GM23338 (cell line): Measurements from ENCODE around the gene CCDC90B. TPM values are rescaled to one million over a fixed set of nuclear protein-coding genes. Genes with fewer than 3 reads are reported as not detected.
"Not testable (repeated sequence)": the region's sequence is repeated elsewhere in the genome, so short reads cannot be mapped to it uniquely, and the experiment has no call there.

ENCODE experiments used
- ATAC-seq: fragments of 200-7000 bp; cut with Tn5 transposase; 3 replicates; pipeline ENCODE4 v1.9.1; 2020
- DNase-seq: peaks from one replicate; pipeline ENCODE4 v3.0.0-alpha.2; 2015; ENCODE audit warnings: low spot score
- H2AFZ ChIP-seq: fragments of 200-600 bp; sonication (generic); 2 replicates; pipeline ENCODE4 v1.8.0; 2016; ENCODE audit warnings: antibody characterized with exemption, mild to moderate bottlenecking, moderate library complexity
- H3F3A ChIP-seq: fragments of 200-600 bp; sonication (generic); replicated peaks from 2 replicates; pipeline ENCODE4 v1.8.0; 2017; ENCODE audit warnings: antibody characterized with exemption, mixed run types, low read depth
- H3K27ac ChIP-seq: fragments of 200-600 bp; sonication (generic); 2 replicates; pipeline ENCODE4 v1.6.1; 2016; ENCODE audit warnings: low read depth
- H3K27me3 ChIP-seq: fragments of 200-600 bp; sonication (generic); 2 replicates; pipeline ENCODE4 v1.8.0; 2016; ENCODE audit warnings: mild to moderate bottlenecking, mixed run types, moderate library complexity; ENCODE audit not compliant: insufficient read depth
- H3K36me3 ChIP-seq: fragments of 200-600 bp; sonication (generic); 2 replicates; pipeline ENCODE4 v1.8.0; 2016; ENCODE audit warnings: mild to moderate bottlenecking; ENCODE audit not compliant: insufficient read depth
- H3K4me1 ChIP-seq: fragments of 200-600 bp; sonication (generic); 2 replicates; pipeline ENCODE4 v1.8.0; 2016; ENCODE audit warnings: mild to moderate bottlenecking, moderate library complexity; ENCODE audit not compliant: insufficient read depth
- H3K4me2 ChIP-seq: fragments of 200-600 bp; sonication (generic); 2 replicates; pipeline ENCODE4 v1.7.1; 2017; ENCODE audit warnings: mixed run types
- H3K4me3 ChIP-seq: fragments of 200-600 bp; sonication (generic); 2 replicates; pipeline ENCODE4 v1.6.1; 2016; ENCODE audit warnings: mixed run types
- H3K79me2 ChIP-seq: fragments of 200-600 bp; sonication (generic); replicated peaks from 2 replicates; pipeline ENCODE4 v1.8.0; 2017; ENCODE audit warnings: mild to moderate bottlenecking; ENCODE audit not compliant: insufficient read depth
- H3K9me2 ChIP-seq: fragments of 200-600 bp; sonication (generic); 2 replicates; pipeline ENCODE4 v1.8.0; 2017; ENCODE audit not compliant: insufficient read depth
- H4K20me1 ChIP-seq: fragments of 200-600 bp; sonication (generic); replicated peaks from 2 replicates; pipeline ENCODE4 v1.8.0; 2017; ENCODE audit warnings: mild to moderate bottlenecking; ENCODE audit not compliant: insufficient read depth
- H3K27ac Mint-ChIP-seq: 2 replicates; pipeline ENCODE4 v1.8.0; 2020; ENCODE audit warnings: inconsistent platforms, mild to moderate bottlenecking, moderate library complexity, mixed read lengths
- H3K27me3 Mint-ChIP-seq: 3 replicates; pipeline ENCODE4 v1.8.0; 2022; ENCODE audit warnings: low read depth, mild to moderate bottlenecking, moderate library complexity, mixed read lengths, inconsistent platforms; ENCODE audit not compliant: insufficient read depth, poor library complexity
- H3K36me3 Mint-ChIP-seq: 3 replicates; pipeline ENCODE4 v1.8.0; 2021; ENCODE audit warnings: low read depth, mild to moderate bottlenecking, inconsistent platforms, moderate library complexity, mixed read lengths
- H3K4me1 Mint-ChIP-seq: 3 replicates; pipeline ENCODE4 v1.8.0; 2020; ENCODE audit warnings: mild to moderate bottlenecking, inconsistent platforms, mixed read lengths
- H3K4me3 Mint-ChIP-seq: 3 replicates; pipeline ENCODE4 v1.8.0; 2021; ENCODE audit warnings: moderate library complexity, mild to moderate bottlenecking, inconsistent platforms, mixed read lengths
- H3K9me3 Mint-ChIP-seq: 3 replicates; pipeline ENCODE4 v1.8.0; 2020; ENCODE audit warnings: moderate library complexity, mild to moderate bottlenecking, inconsistent platforms, mixed read lengths
- CREB1 ChIP-seq: fragments of 250-450 bp; sonication (Bioruptor Pico); IDR thresholded peaks from 2 replicates; pipeline ENCODE4 v1.5.0; 2020; ENCODE audit warnings: low read depth, mild to moderate bottlenecking, moderate library complexity
- EZH2 ChIP-seq: fragments of 200-600 bp; sonication (generic); IDR thresholded peaks from one replicate; pipeline ENCODE4 v1.8.0; 2017; ENCODE audit warnings: antibody characterized with exemption, mild to moderate bottlenecking, low read depth; ENCODE audit not compliant: unreplicated experiment
- EZH2phosphoT487 ChIP-seq: fragments of 200-600 bp; sonication (generic); IDR thresholded peaks from one replicate; pipeline ENCODE4 v1.8.1; 2018; ENCODE audit warnings: antibody characterized with exemption; ENCODE audit not compliant: unreplicated experiment
- JUNB ChIP-seq: IDR thresholded peaks from one replicate; pipeline ENCODE4 v1.6.1; 2016; ENCODE audit warnings: antibody characterized with exemption; ENCODE audit not compliant: unreplicated experiment
- ZNF114 ChIP-seq: fragments of 250-450 bp; sonication (Bioruptor Pico); IDR thresholded peaks from 2 replicates; pipeline ENCODE4 v1.5.0; 2020; ENCODE audit warnings: mild to moderate bottlenecking, moderate library complexity
- ZNF331 ChIP-seq: fragments of 250-450 bp; sonication (Bioruptor Pico); IDR thresholded peaks from 2 replicates; pipeline ENCODE4 v1.5.0; 2020; ENCODE audit warnings: low read depth, mild to moderate bottlenecking, moderate library complexity
- polyA plus RNA-seq: library from polyadenylated mRNA; unstranded; fragments of >200 nt; fragmentation: Nextera tagmentation; extraction: Ambion mirVana; gene quantifications from 2 replicates; pipeline ENCODE4 v1.2.1, GENCODE V29; 2016
- total RNA-seq: library from RNA; depleted of rRNA; stranded (reverse); fragments of >200 nt; shearing (Covaris generic); gene quantifications from 2 replicates; pipeline ENCODE4 v1.2.3, GENCODE V29; 2014
- TF ChIP-seq, protein P1 (sequence below): fragments of 250-450 bp; sonication (Bioruptor Pico); IDR thresholded peaks from 2 replicates; pipeline ENCODE4 v1.5.0; 2020; ENCODE audit warnings: mild to moderate bottlenecking, moderate library complexity

The CCDC90B gene
- total and polyA plus RNA-seq, 2 experiments from 2014 or later, result 55.1 to 89.0 TPM

DNA sequence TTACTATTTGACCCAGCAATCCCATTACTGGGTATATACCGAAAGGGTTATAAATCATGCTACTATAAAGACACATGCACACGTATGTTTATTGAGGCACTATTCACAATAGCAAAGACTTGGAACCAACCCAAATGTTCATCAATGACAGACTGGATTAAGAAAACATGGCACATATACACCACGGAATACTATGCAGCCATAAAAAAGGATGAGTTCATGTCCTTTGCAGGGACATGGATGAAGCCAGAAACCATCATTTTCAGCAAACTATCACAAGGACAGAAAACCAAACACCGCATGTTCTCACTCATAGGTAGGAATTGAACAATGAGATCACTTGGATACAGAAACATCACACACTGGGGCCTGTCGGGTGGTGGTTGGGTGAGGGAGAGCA lies 14.4 kb downstream of the CCDC90B start:
- not testable (repeated sequence) for H3K4me1 ChIP-seq, ATAC-seq, H3K27me3 ChIP-seq, H3K9me2 ChIP-seq, H3K27ac ChIP-seq, H3K4me2 ChIP-seq, H3K4me3 ChIP-seq, H2AFZ ChIP-seq, H3F3A ChIP-seq, H3K27me3 Mint-ChIP-seq, H3K4me1 Mint-ChIP-seq, DNase-seq, H3K4me3 Mint-ChIP-seq, H3K27ac Mint-ChIP-seq, H4K20me1 ChIP-seq, H3K9me3 Mint-ChIP-seq
- H3K36me3 Mint-ChIP-seq, result peaks cover 67% of the 10 kb centered on the region
- Histone ChIP-seq H3K36me3 (peaks cover 29% of the 10 kb centered on the region), H3K79me2 (peaks cover 29% of the 10 kb centered on the region)

DNA sequence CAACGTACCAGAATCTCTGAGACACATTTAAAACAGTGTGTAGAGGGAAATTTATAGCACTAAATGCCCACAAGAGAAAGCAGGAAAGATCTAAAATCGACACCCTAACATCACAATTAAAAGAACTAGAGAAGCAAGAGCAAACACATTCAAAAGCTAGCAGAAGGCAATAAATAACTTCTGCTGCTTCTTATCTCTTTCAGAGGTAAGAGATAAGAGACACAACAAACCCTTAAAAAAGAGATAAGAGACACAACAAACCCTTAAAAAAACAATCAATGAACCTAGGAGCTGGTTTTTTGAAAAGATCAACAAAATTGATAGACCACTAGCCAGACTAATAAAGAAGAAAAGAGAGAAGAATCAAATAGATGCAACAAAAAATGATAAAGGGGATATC lies 17.1 kb downstream of the CCDC90B start:
- not testable (repeated sequence) for DNase-seq, H3K4me3 Mint-ChIP-seq, H3F3A ChIP-seq, H3K4me1 Mint-ChIP-seq, ATAC-seq, H3K9me2 ChIP-seq, H3K4me2 ChIP-seq, H3K4me1 ChIP-seq, H3K4me3 ChIP-seq, H3K27ac ChIP-seq, H3K27ac Mint-ChIP-seq, H3K27me3 ChIP-seq, H3K27me3 Mint-ChIP-seq, H2AFZ ChIP-seq, H4K20me1 ChIP-seq, H3K9me3 Mint-ChIP-seq
- Histone ChIP-seq H3K79me2 (peaks cover 29% of the 10 kb centered on the region), H3K36me3 (peaks cover 38% of the 10 kb centered on the region)
- peaks cover 78% of the 10 kb centered on the region for H3K36me3 Mint-ChIP-seq

DNA sequence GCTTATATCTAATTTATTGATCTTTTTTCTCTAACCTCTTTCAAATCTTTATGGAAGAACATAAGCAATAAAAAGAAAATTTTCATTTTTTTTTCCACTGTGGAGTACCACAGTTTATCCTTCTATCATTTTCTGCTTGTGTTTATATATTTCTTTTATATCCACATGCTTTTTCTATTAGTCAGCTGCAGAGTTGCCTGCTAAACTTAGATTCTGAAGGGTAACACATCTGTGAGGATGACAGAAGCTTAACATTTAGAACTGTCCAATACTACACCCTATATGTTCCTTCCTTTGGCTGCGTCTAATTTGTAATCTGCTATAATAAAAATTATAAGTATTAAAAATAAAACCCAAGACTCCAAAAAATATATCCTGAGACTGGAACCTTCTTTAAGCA lies 20.8 kb downstream of the CCDC90B start:
- H3K4me1 Mint-ChIP-seq, result no peaks in the 10 kb centered on the region
- H2AFZ ChIP-seq, result no peak overlapping the region
- H3K4me3 ChIP-seq, result no peak overlapping the region
- H3K36me3 ChIP-seq, result peaks cover 32% of the 10 kb centered on the region
- TF ChIP-seq ZNF331 (no peak), EZH2phosphoT487 (no peak), ZNF114 (no peak), EZH2 (no peak)
- no peak overlapping the region for H3K27ac ChIP-seq
- no peaks in the 10 kb centered on the region for H3K9me2 ChIP-seq
- no peak overlapping the region for H3K4me3 Mint-ChIP-seq
- H3K36me3 Mint-ChIP-seq, result peaks cover 58% of the 10 kb centered on the region
- no peak for ATAC-seq
- no peaks in the 10 kb centered on the region for H3K27me3 ChIP-seq
- peaks cover 2% of the 10 kb centered on the region for H3K27me3 Mint-ChIP-seq
- no peaks in the 10 kb centered on the region for H3K4me1 ChIP-seq
- no peak overlapping the region for H3K27ac Mint-ChIP-seq
- DNase-seq, result no peak
- peaks cover 9% of the 10 kb centered on the region for H4K20me1 ChIP-seq
- H3K4me2 ChIP-seq, result no peak overlapping the region
- peaks cover 17% of the 10 kb centered on the region for H3K79me2 ChIP-seq
- no peaks in the 10 kb centered on the region for H3F3A ChIP-seq
- H3K9me3 Mint-ChIP-seq, result no peaks in the 10 kb centered on the region

DNA sequence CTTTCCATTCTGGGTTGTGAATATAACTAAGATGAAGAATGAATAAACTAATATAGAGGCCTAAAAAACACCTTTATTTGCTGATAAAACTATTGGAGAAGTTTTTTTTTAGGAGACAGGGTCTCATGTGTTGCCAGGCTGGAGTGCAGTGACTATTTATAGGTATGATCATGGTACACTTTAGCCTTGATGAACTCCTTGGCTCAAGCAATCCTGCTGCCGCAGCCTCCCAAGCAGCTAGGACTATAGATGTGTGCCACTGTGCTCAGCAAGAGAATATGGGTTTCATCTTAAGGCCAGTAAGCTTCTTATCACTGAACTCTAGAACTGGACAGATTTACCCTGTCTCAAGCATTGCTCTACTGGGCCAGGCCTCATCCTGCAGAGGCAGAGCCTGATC lies 26.6 kb downstream of the CCDC90B start:
- ATAC-seq, result no peak
- Histone ChIP-seq H3K27me3 (no peaks in the 10 kb centered on the region), H3K36me3 (peaks cover 15% of the 10 kb centered on the region; the same call in 1 of the 2 replicates), H3K79me2 (no peaks in the 10 kb centered on the region), H3K4me1 (no peaks in the 10 kb centered on the region), H3K9me2 (no peaks in the 10 kb centered on the region), H3K4me2 (no peak overlapping the region), H3K27ac (no peak overlapping the region), H3F3A (no peaks in the 10 kb centered on the region), H3K4me3 (no peak overlapping the region), H2AFZ (no peak overlapping the region), H4K20me1 (0 out of 2 replicates have a peak, but pooled peaks cover 3% of the 10 kb centered on the region)
- Mint-ChIP-seq H3K9me3 (no peaks in the 10 kb centered on the region), H3K27ac (no peak overlapping the region), H3K4me1 (no peaks in the 10 kb centered on the region), H3K36me3 (peaks cover 13% of the 10 kb centered on the region; the same call in 2 of the 3 replicates), H3K4me3 (no peak overlapping the region), H3K27me3 (peaks cover 2% of the 10 kb centered on the region)
- DNase-seq, result no peak
- no peak for TF ChIP-seq CREB1 (CRISPR knock-in tag)
- TF ChIP-seq ZNF331, result no peak
- TF ChIP-seq ZNF114, result no peak
- no peak for TF ChIP-seq JUNB
- TF ChIP-seq, protein P1, sequence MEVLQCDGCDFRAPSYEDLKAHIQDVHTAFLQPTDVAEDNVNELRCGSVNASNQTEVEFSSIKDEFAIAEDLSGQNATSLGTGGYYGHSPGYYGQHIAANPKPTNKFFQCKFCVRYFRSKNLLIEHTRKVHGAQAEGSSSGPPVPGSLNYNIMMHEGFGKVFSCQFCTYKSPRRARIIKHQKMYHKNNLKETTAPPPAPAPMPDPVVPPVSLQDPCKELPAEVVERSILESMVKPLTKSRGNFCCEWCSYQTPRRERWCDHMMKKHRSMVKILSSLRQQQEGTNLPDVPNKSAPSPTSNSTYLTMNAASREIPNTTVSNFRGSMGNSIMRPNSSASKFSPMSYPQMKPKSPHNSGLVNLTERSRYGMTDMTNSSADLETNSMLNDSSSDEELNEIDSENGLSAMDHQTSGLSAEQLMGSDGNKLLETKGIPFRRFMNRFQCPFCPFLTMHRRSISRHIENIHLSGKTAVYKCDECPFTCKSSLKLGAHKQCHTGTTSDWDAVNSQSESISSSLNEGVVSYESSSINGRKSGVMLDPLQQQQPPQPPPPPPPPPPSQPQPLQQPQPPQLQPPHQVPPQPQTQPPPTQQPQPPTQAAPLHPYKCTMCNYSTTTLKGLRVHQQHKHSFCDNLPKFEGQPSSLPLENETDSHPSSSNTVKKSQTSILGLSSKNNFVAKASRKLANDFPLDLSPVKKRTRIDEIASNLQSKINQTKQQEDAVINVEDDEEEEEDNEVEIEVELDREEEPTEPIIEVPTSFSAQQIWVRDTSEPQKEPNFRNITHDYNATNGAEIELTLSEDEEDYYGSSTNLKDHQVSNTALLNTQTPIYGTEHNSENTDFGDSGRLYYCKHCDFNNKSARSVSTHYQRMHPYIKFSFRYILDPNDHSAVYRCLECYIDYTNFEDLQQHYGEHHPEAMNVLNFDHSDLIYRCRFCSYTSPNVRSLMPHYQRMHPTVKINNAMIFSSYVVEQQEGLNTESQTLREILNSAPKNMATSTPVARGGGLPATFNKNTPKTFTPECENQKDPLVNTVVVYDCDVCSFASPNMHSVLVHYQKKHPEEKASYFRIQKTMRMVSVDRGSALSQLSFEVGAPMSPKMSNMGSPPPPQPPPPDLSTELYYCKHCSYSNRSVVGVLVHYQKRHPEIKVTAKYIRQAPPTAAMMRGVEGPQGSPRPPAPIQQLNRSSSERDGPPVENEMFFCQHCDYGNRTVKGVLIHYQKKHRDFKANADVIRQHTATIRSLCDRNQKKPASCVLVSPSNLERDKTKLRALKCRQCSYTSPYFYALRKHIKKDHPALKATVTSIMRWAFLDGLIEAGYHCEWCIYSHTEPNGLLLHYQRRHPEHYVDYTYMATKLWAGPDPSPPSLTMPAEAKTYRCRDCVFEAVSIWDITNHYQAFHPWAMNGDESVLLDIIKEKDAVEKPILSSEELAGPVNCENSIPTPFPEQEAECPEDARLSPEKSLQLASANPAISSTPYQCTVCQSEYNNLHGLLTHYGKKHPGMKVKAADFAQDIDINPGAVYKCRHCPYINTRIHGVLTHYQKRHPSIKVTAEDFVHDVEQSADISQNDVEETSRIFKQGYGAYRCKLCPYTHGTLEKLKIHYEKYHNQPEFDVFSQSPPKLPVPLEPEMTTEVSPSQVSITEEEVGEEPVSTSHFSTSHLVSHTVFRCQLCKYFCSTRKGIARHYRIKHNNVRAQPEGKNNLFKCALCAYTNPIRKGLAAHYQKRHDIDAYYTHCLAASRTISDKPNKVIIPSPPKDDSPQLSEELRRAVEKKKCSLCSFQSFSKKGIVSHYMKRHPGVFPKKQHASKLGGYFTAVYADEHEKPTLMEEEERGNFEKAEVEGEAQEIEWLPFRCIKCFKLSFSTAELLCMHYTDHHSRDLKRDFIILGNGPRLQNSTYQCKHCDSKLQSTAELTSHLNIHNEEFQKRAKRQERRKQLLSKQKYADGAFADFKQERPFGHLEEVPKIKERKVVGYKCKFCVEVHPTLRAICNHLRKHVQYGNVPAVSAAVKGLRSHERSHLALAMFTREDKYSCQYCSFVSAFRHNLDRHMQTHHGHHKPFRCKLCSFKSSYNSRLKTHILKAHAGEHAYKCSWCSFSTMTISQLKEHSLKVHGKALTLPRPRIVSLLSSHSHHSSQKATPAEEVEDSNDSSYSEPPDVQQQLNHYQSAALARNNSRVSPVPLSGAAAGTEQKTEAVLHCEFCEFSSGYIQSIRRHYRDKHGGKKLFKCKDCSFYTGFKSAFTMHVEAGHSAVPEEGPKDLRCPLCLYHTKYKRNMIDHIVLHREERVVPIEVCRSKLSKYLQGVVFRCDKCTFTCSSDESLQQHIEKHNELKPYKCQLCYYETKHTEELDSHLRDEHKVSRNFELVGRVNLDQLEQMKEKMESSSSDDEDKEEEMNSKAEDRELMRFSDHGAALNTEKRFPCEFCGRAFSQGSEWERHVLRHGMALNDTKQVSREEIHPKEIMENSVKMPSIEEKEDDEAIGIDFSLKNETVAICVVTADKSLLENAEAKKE, result no peak
